GM12875 (cell line): Measurements from ENCODE around the gene ADAP1.

Experiments
- H3K4me3 ChIP-seq: one replicate; pipeline ENCODE4 v1.5.1; 2011; ENCODE audit warnings: low read depth, low read length, control low read depth
- TF ChIP-seq, protein P1 (sequence below): IDR thresholded peaks from 2 replicates; pipeline ENCODE4 v1.5.1; 2011; ENCODE audit warnings: low read depth, mild to moderate bottlenecking, control low read depth, inconsistent platforms, low read length, moderate library complexity, borderline replicate concordance; ENCODE audit not compliant: insufficient read depth

Gene ADAP1

DNA sequence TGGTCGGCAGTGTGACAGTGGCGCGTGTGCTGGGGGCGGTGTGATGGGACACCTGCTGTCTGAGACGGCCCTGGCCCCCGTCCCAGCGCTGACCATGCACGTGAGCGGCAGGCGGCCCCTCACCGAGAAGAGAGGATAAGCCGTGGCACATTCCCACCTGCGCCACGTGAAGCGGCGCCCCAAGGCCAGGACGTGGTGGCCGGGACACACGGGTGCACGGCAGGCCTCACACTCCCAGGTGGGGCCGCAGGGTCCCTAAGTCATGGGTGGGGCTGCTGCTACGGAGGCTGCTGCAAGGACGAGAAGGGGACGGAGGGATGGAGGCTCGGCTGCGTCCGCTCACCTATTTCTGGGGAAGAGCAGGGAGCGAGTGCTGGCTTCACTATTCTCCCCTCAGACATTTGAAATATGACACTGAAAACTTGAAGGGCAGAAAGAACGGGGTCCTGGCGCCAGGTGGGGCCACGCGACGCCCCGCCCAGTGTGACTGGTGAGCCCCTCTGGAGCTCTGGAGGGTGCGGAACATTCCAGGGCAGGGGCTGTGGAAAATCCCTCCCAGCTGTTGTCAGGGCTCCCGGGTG, 36.0 kb upstream of the ADAP1 start:
- no peak overlapping the region for H3K4me3 ChIP-seq
- TF ChIP-seq, protein P1, sequence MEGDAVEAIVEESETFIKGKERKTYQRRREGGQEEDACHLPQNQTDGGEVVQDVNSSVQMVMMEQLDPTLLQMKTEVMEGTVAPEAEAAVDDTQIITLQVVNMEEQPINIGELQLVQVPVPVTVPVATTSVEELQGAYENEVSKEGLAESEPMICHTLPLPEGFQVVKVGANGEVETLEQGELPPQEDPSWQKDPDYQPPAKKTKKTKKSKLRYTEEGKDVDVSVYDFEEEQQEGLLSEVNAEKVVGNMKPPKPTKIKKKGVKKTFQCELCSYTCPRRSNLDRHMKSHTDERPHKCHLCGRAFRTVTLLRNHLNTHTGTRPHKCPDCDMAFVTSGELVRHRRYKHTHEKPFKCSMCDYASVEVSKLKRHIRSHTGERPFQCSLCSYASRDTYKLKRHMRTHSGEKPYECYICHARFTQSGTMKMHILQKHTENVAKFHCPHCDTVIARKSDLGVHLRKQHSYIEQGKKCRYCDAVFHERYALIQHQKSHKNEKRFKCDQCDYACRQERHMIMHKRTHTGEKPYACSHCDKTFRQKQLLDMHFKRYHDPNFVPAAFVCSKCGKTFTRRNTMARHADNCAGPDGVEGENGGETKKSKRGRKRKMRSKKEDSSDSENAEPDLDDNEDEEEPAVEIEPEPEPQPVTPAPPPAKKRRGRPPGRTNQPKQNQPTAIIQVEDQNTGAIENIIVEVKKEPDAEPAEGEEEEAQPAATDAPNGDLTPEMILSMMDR = no peak

DNA sequence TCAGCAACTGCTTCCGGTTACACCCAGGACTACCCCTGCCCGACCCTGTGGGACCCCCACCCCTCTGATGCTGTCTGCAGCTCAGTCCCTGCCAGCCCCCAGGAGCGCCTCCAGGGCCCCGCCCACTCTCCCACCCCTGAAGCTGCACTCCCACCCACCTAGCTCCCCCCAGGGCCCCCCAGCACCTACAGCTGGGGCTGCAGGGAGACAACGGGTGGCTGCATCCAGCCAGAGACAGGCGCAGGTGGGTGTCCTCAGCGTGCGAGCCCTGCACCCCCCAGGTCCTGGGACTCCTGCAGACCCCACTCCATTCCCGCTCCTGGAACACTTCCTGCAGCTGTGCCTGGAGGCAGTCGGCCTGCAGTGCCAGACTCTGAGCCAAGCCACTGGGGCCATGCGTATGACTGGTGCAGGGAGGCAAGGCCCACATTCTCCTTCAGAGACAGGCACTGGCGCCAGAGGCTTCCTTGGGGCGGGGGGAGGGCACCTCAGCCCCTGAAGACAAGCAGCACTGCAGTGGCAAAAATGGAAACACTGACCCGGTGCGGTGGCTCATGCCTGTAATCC, 34.6 kb upstream of the ADAP1 start:
- TF ChIP-seq, protein P1 = no peak
- H3K4me3 ChIP-seq = no peak overlapping the region

GRCh38 chr7:988426-988911, 34.0 kb upstream of the ADAP1 start:
- no peak overlapping the region for H3K4me3 ChIP-seq
- TF ChIP-seq, protein P1 = no peak

GRCh38 chr7:987909-988308, 33.4 kb upstream of the ADAP1 start:
- no peak overlapping the region for H3K4me3 ChIP-seq
- TF ChIP-seq, protein P1 = no peak

GRCh38 chr7:986766-987751, 32.6 kb upstream of the ADAP1 start:
- H3K4me3 ChIP-seq = no peak overlapping the region

GRCh38 chr7:985915-986741, 31.6 kb upstream of the ADAP1 start:
- TF ChIP-seq, protein P1 = no peak
- no peak overlapping the region for H3K4me3 ChIP-seq

More at GRCh38 chr7:986766-987751, 32.6 kb upstream of the ADAP1 start:
- TF ChIP-seq, protein P1 = no peak
